ENCODE data around the gene SETD2. TPM values are rescaled to one million over a fixed set of nuclear protein-coding genes. Genes with fewer than 3 reads are reported as not detected.

Gene SETD2
- total and polyA plus RNA-seq, 2 donors (not counting 1 experiment from before 2014, with no cell fraction given), result 22.5 to 35.3 TPM

DNA sequence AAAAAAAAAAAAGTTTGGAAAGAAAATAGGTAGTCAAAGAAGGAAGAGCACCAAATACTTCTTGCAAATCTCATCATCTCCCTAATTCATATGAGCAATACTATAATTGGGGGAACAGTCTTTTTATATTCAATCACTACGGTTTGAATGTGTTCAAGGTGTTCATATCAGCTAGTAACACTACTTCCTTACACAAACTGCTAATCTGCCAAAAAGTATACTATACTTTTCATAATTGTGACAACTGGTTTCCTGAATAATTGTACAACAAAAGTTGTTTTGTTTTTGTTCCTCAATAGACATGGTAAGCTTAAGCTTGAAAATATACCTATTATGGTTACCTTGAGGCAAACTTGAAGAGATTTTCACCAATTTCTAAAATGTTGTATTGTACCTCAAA is 12.1 kb downstream of the SETD2 start:
- H3K9ac ChIP-seq (ENCODE audit: insufficient read depth, low read length), result no peak overlapping the region
- peaks cover 84% of the 10 kb centered on the region for H3K79me2 ChIP-seq (ENCODE audit: control insufficient read depth, insufficient read depth, low read length)
- no peaks in the 10 kb centered on the region for H3K4me1 ChIP-seq (ENCODE audit: control insufficient read depth, extremely low read depth, insufficient read depth, low read length)
- no peak overlapping the region for H3K4me2 ChIP-seq (ENCODE audit: extremely low read depth, insufficient read depth, low read length)
- H3K27me3 ChIP-seq (ENCODE audit: control insufficient read depth, insufficient read depth, low read length), result no peaks in the 10 kb centered on the region
- H3K4me3 ChIP-seq (replicated peaks in 1 of 4; ENCODE audit: control extremely low read depth in 1 of 4, insufficient read depth in 1 of 4, low read depth in 3 of 4, low read length in 4 of 4), result no peak overlapping the region
- H2AFZ ChIP-seq (ENCODE audit: low read length), result no peak overlapping the region
- H3K36me3 ChIP-seq (ENCODE audit: control insufficient read depth, insufficient read depth, low read length), result no peaks in the 10 kb centered on the region
- H3K27ac ChIP-seq (ENCODE audit: insufficient read depth, low read length), result no peak overlapping the region
- H4K20me1 ChIP-seq (ENCODE audit: control insufficient read depth, extremely low read depth, insufficient read depth, low read length), result no peaks in the 10 kb centered on the region
- H3K9me3 ChIP-seq (ENCODE audit: control insufficient read depth, insufficient read depth, low read depth, low read length), result no peaks in the 10 kb centered on the region
- no peak for TF ChIP-seq EZH2 (IDR thresholded peaks at IDR 0.05; ENCODE audit: low read length, missing control alignments)
- TF ChIP-seq, protein P1, sequence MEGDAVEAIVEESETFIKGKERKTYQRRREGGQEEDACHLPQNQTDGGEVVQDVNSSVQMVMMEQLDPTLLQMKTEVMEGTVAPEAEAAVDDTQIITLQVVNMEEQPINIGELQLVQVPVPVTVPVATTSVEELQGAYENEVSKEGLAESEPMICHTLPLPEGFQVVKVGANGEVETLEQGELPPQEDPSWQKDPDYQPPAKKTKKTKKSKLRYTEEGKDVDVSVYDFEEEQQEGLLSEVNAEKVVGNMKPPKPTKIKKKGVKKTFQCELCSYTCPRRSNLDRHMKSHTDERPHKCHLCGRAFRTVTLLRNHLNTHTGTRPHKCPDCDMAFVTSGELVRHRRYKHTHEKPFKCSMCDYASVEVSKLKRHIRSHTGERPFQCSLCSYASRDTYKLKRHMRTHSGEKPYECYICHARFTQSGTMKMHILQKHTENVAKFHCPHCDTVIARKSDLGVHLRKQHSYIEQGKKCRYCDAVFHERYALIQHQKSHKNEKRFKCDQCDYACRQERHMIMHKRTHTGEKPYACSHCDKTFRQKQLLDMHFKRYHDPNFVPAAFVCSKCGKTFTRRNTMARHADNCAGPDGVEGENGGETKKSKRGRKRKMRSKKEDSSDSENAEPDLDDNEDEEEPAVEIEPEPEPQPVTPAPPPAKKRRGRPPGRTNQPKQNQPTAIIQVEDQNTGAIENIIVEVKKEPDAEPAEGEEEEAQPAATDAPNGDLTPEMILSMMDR (conservative IDR thresholded peaks at IDR 0.05 in 1 of 2, IDR thresholded peaks at IDR 0.05 in 1 of 2; ENCODE audit: low read depth in 1 of 2, low read length in 2 of 2), result no peak
- DNase-seq (ENCODE audit: low read depth in 2 of 2), result no peak

DNA sequence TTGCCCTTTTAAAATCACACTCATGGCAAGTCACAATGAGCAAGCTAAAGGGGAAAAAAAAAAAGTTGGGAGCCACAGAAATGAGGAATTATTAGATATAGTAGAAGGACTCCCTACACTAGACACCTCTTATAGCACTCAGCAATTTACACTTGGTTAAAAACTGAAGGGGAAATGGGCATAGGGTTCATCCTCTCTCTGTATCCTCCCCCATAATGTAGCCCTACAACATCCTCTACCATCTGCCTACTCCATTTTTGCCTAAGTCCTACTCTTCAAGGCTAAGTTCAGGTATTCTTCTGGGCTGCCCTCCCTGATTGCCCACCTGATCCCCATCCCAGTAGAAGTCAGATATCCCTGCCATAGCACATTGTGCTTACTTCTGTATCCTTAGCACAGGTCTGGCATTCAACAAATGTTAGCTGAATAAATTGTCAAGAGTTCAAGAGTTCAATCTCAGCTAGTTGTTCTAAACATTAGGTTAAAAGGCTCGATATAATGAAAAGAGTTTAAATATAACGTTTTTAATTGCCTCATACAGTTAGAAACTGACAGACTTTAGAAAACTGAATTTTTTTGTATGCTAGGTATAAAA is 14.5 kb downstream of the SETD2 start:
- Histone ChIP-seq H3K9ac (ENCODE audit: insufficient read depth, low read length) (no peak overlapping the region), H4K20me1 (ENCODE audit: control insufficient read depth, extremely low read depth, insufficient read depth, low read length) (no peaks in the 10 kb centered on the region), H3K36me3 (ENCODE audit: control insufficient read depth, insufficient read depth, low read length) (no peaks in the 10 kb centered on the region), H2AFZ (ENCODE audit: low read length) (no peak overlapping the region), H3K27me3 (ENCODE audit: control insufficient read depth, insufficient read depth, low read length) (no peaks in the 10 kb centered on the region), H3K79me2 (ENCODE audit: control insufficient read depth, insufficient read depth, low read length) (peaks cover 86% of the 10 kb centered on the region), H3K4me1 (ENCODE audit: control insufficient read depth, extremely low read depth, insufficient read depth, low read length) (no peaks in the 10 kb centered on the region), H3K4me3 (replicated peaks in 1 of 4; ENCODE audit: control extremely low read depth in 1 of 4, insufficient read depth in 1 of 4, low read depth in 3 of 4, low read length in 4 of 4) (no peak overlapping the region), H3K9me3 (ENCODE audit: control insufficient read depth, insufficient read depth, low read depth, low read length) (no peaks in the 10 kb centered on the region), H3K27ac (ENCODE audit: insufficient read depth, low read length) (no peak overlapping the region), H3K4me2 (ENCODE audit: extremely low read depth, insufficient read depth, low read length) (no peak overlapping the region)
- DNase-seq (ENCODE audit: low read depth in 2 of 2), result no peak
- no peak for TF ChIP-seq EZH2 (IDR thresholded peaks at IDR 0.05; ENCODE audit: low read length, missing control alignments)
- TF ChIP-seq, protein P1 (conservative IDR thresholded peaks at IDR 0.05 in 1 of 2, IDR thresholded peaks at IDR 0.05 in 1 of 2; ENCODE audit: low read depth in 1 of 2, low read length in 2 of 2), result no peak

DNA sequence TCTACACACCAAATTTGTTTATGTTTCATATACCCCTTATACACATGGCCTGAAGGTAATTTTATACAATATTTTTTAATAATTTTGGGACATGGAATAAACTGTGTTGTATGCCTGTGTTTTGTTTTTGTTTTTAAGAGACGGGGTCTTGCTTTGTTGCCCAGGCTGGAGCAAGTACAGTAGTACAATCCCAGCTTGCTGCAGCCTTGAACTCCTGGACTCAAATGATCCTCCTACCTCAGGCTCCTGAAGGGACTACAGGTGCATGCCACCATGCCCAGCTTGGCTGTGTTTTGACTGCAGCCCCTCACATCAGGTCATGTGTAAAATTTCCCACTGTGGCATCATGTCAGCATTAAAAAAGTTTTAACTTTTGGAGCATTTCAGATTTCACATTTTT is 18.6 kb downstream of the SETD2 start:
- DNase-seq (ENCODE audit: low read depth in 2 of 2), result no peak
- Histone ChIP-seq H3K4me2 (ENCODE audit: extremely low read depth, insufficient read depth, low read length) (no peak overlapping the region), H3K36me3 (ENCODE audit: control insufficient read depth, insufficient read depth, low read length) (no peaks in the 10 kb centered on the region), H3K9me3 (ENCODE audit: control insufficient read depth, insufficient read depth, low read depth, low read length) (no peaks in the 10 kb centered on the region), H4K20me1 (ENCODE audit: control insufficient read depth, extremely low read depth, insufficient read depth, low read length) (no peaks in the 10 kb centered on the region), H3K27me3 (ENCODE audit: control insufficient read depth, insufficient read depth, low read length) (no peaks in the 10 kb centered on the region), H3K27ac (ENCODE audit: insufficient read depth, low read length) (no peak overlapping the region), H2AFZ (ENCODE audit: low read length) (no peak overlapping the region), H3K79me2 (ENCODE audit: control insufficient read depth, insufficient read depth, low read length) (peaks cover 71% of the 10 kb centered on the region), H3K9ac (ENCODE audit: insufficient read depth, low read length) (no peak overlapping the region), H3K4me3 (replicated peaks in 1 of 4; ENCODE audit: control extremely low read depth in 1 of 4, insufficient read depth in 1 of 4, low read depth in 3 of 4, low read length in 4 of 4) (no peak overlapping the region), H3K4me1 (ENCODE audit: control insufficient read depth, extremely low read depth, insufficient read depth, low read length) (no peaks in the 10 kb centered on the region)
- TF ChIP-seq, protein P1 (conservative IDR thresholded peaks at IDR 0.05 in 1 of 2, IDR thresholded peaks at IDR 0.05 in 1 of 2; ENCODE audit: low read depth in 1 of 2, low read length in 2 of 2), result no peak
- no peak for TF ChIP-seq EZH2 (IDR thresholded peaks at IDR 0.05; ENCODE audit: low read length, missing control alignments)

All from fibroblast of lung (primary cell).